CD4-positive, alpha-beta memory T cell (primary cell): ENCODE measurements around the gene CELF5. TPM values are rescaled to one million over a fixed set of nuclear protein-coding genes. Genes with fewer than 3 reads are reported as not detected.
"Not testable (repeated sequence)": the region's sequence is repeated elsewhere in the genome, so short reads cannot be mapped to it uniquely, and the experiment has no call there.

ENCODE experiments used
- CTCF ChIA-PET: fragments of 350-600 bp; sonication (Branson Sonifier 250); formaldehyde crosslinking; loops from one replicate; lab custom pipeline; 2021; ENCODE audit warnings: inconsistent platforms; ENCODE audit not compliant: partially characterized antibody; lab: Charles Lee
- POLR2A ChIA-PET: fragments of 350-600 bp; sonication (Branson Sonifier 250); formaldehyde crosslinking; loops from one replicate; lab custom pipeline; 2021; ENCODE audit not compliant: partially characterized antibody; lab: Charles Lee
- DNase-seq, 5 donors: peaks; one replicate each; pipeline versions ENCODE4 v3.0.0 to v3.0.0-alpha.2; 2020 to 2022; ENCODE audit warnings: mixed read lengths in 1 of 5
- H3K27ac ChIP-seq: one replicate; pipeline ENCODE4 v1.7.0; 2013; ENCODE audit warnings: low read depth, low read length
- H3K27me3 ChIP-seq: 2 replicates; pipeline ENCODE4 v1.7.0; 2013; ENCODE audit warnings: mild to moderate bottlenecking, low read length, moderate library complexity; ENCODE audit not compliant: insufficient read depth
- H3K36me3 ChIP-seq: 2 replicates; pipeline ENCODE4 v1.7.0; 2013; ENCODE audit warnings: mild to moderate bottlenecking, low read length, moderate library complexity; ENCODE audit not compliant: insufficient read depth
- H3K4me1 ChIP-seq: 2 replicates; pipeline ENCODE4 v1.7.0; 2013; ENCODE audit warnings: mild to moderate bottlenecking, low read length, moderate library complexity; ENCODE audit not compliant: insufficient read depth
- H3K4me3 ChIP-seq, 2 donors: one replicate each; pipeline ENCODE4 v1.7.0; 2013; ENCODE audit warnings: low read length in 2 of 2, mild to moderate bottlenecking in 1 of 2
- H3K9me3 ChIP-seq, 2 donors: one replicate each; pipeline ENCODE4 v1.7.0; 2013; ENCODE audit warnings: low read length in 2 of 2, control low read depth in 1 of 2; ENCODE audit not compliant: control insufficient read depth in 1 of 2
- H3K27ac Mint-ChIP-seq, 7 donors: one replicate each; pipeline ENCODE4 v1.8.0; 2020 to 2021; ENCODE audit warnings: mixed read lengths in 7 of 7, mild to moderate bottlenecking in 6 of 7, inconsistent platforms in 3 of 7, moderate library complexity in 3 of 7
- H3K27me3 Mint-ChIP-seq, 2 donors: one replicate each; pipeline ENCODE4 v1.8.0; 2020 to 2021; ENCODE audit warnings: mixed read lengths in 2 of 2
- H3K36me3 Mint-ChIP-seq, 2 donors: one replicate each; pipeline ENCODE4 v1.8.0; 2020 to 2021; ENCODE audit warnings: mixed read lengths in 2 of 2, inconsistent platforms in 1 of 2, mild to moderate bottlenecking in 1 of 2
- H3K4me1 Mint-ChIP-seq, 4 donors: one replicate each; pipeline ENCODE4 v1.8.0; 2020 to 2021; ENCODE audit warnings: mixed read lengths in 4 of 4, mild to moderate bottlenecking in 1 of 4
- H3K4me3 Mint-ChIP-seq, 8 donors: one replicate each; pipeline ENCODE4 v1.8.0; 2020 to 2021; ENCODE audit warnings: mixed read lengths in 8 of 8, mild to moderate bottlenecking in 7 of 8, moderate library complexity in 6 of 8, inconsistent platforms in 3 of 8
- H3K9me3 Mint-ChIP-seq, 8 donors: one replicate each; pipeline ENCODE4 v1.8.0; 2020 to 2021; ENCODE audit warnings: mixed read lengths in 8 of 8, mild to moderate bottlenecking in 5 of 8, inconsistent platforms in 3 of 8, moderate library complexity in 1 of 8
- intact Hi-C: fragments of 100-400 bp; cut with micrococcal nuclease; formaldehyde crosslinking; loops from one replicate; pipeline ENCODE4 v1.15.1; 2023
- polyA plus RNA-seq, 2 donors: library from polyadenylated mRNA; unstranded; fragments of 300-500 nt; fragmentation: Illumina TruSeq; gene quantifications; one replicate each; pipeline ENCODE4 v1.2.3, GENCODE V29; 2021
- total RNA-seq, 2 experiments: library from RNA; stranded (reverse); gene quantifications; one replicate each; pipeline ENCODE4 v1.2.3, GENCODE V29; 2021

CELF5 gene
- total and polyA plus RNA-seq, 4 experiments from 2014 or later, result 0.32 to 0.64 (median 0.44) TPM; not detected in 1

GRCh38 chr19:3190921-3191805, 33.3 kb upstream of the CELF5 start:
- peak overlapping the region in 1 of 7 donors; percentile 70 for H3K27ac Mint-ChIP-seq

GRCh38 chr19:3191806-3192104, 32.7 kb upstream of the CELF5 start:
- H3K27ac Mint-ChIP-seq, POLR2A ChIA-PET, H3K4me3 Mint-ChIP-seq: not testable (repeated sequence)

More at GRCh38 chr19:3190921-3191805, 33.3 kb upstream of the CELF5 start:
- intact Hi-C loops, result no loop called here
- Histone ChIP-seq H3K4me3 (no peak overlapping the region), H3K27ac (no peak overlapping the region), H3K9me3 (no peaks in the 10 kb centered on the region), H3K4me1 (peaks cover 32% of the 10 kb centered on the region), H3K36me3 (no peaks in the 10 kb centered on the region), H3K27me3 (no peaks in the 10 kb centered on the region)
- no peaks in the 10 kb centered on the region for H3K27me3 Mint-ChIP-seq
- H3K4me1 Mint-ChIP-seq, result peaks cover 17 to 36% (median 29%) of the 10 kb centered on the region in 4 donors
- POLR2A ChIA-PET, result interaction anchor here (1.8 kb wide), 1 partner anchor 10 kb away, joined by 4 read pairs; no protein-coding TSS in a partner anchor
- H3K36me3 Mint-ChIP-seq, result peaks cover 16 to 19% of the 10 kb centered on the region in 2 donors
- no peak for DNase-seq
- CTCF ChIA-PET, result no interaction called here
- no peaks in the 10 kb centered on the region for H3K9me3 Mint-ChIP-seq
- H3K4me3 Mint-ChIP-seq, result peak overlapping the region in 2 of 8 donors; percentile 14 to 29

GRCh38 chr19:3192228-3192635, 32.2 kb upstream of the CELF5 start:
- Histone ChIP-seq H3K36me3 (no peaks in the 10 kb centered on the region), H3K4me1 (peaks cover 22% of the 10 kb centered on the region), H3K27me3 (no peaks in the 10 kb centered on the region), H3K27ac (no peak overlapping the region), H3K4me3 (no peak overlapping the region), H3K9me3 (no peaks in the 10 kb centered on the region)
- Mint-ChIP-seq H3K27ac (no peak overlapping the region), H3K36me3 (peaks cover 16 to 19% of the 10 kb centered on the region in 2 donors), H3K4me1 (peaks cover 13 to 28% (median 21%) of the 10 kb centered on the region in 4 donors), H3K9me3 (no peaks in the 10 kb centered on the region), H3K4me3 (no peak overlapping the region), H3K27me3 (no peaks in the 10 kb centered on the region)
- ChIA-PET CTCF (no interaction called here), POLR2A (no interaction called here)
- DNase-seq, result no peak
- intact Hi-C loops, result no loop called here

More at GRCh38 chr19:3191806-3192104, 32.7 kb upstream of the CELF5 start:
- H3K4me3 ChIP-seq, CTCF ChIA-PET, H3K27ac ChIP-seq, H3K9me3 Mint-ChIP-seq, H3K27me3 Mint-ChIP-seq, DNase-seq, H3K36me3 ChIP-seq, intact Hi-C loops, H3K27me3 ChIP-seq, H3K9me3 ChIP-seq: not testable (repeated sequence)
- Mint-ChIP-seq H3K4me1 (peaks cover 17 to 32% (median 26%) of the 10 kb centered on the region in 4 donors), H3K36me3 (peaks cover 16 to 19% of the 10 kb centered on the region in 2 donors)
- peaks cover 26% of the 10 kb centered on the region for H3K4me1 ChIP-seq

GRCh38 chr19:3192684-3193083, 31.8 kb upstream of the CELF5 start:
- ChIA-PET CTCF (no interaction called here), POLR2A (no interaction called here)
- no peak overlapping the region for H3K27ac Mint-ChIP-seq
- peaks cover 16 to 19% of the 10 kb centered on the region in 2 donors for H3K36me3 Mint-ChIP-seq
- no peak overlapping the region for H3K4me3 ChIP-seq
- H3K4me1 ChIP-seq, result peaks cover 17% of the 10 kb centered on the region
- H3K9me3 ChIP-seq, result no peaks in the 10 kb centered on the region
- H3K27me3 Mint-ChIP-seq, result no peaks in the 10 kb centered on the region
- no peaks in the 10 kb centered on the region for H3K27me3 ChIP-seq
- no peak overlapping the region for H3K27ac ChIP-seq
- intact Hi-C loops, result no loop called here
- H3K9me3 Mint-ChIP-seq, result no peaks in the 10 kb centered on the region
- no peak overlapping the region for H3K4me3 Mint-ChIP-seq
- H3K36me3 ChIP-seq, result no peaks in the 10 kb centered on the region
- H3K4me1 Mint-ChIP-seq, result peaks cover 13 to 23% (median 17%) of the 10 kb centered on the region in 4 donors
- DNase-seq, result no peak

- Mint-ChIP-seq H3K4me1 (peaks cover 10 to 15% (median 10%) of the 10 kb centered on the region in 4 donors), H3K36me3 (peaks cover 15 to 16% of the 10 kb centered on the region in 2 donors), H3K9me3 (no peaks in the 10 kb centered on the region), H3K4me3 (no peak overlapping the region), H3K27me3 (no peaks in the 10 kb centered on the region), H3K27ac (no peak overlapping the region)
- CTCF ChIA-PET, result no interaction called here
- POLR2A ChIA-PET, result no interaction called here
- intact Hi-C loops, result no loop called here
- H3K27ac ChIP-seq, result no peak overlapping the region
- H3K9me3 ChIP-seq, result no peaks in the 10 kb centered on the region
- no peak for DNase-seq
- H3K27me3 ChIP-seq, result no peaks in the 10 kb centered on the region
- H3K36me3 ChIP-seq, result no peaks in the 10 kb centered on the region
- H3K4me1 ChIP-seq, result peaks cover 9% of the 10 kb centered on the region
- H3K4me3 ChIP-seq, result no peak overlapping the region
These were observed 31.0 kb upstream of the CELF5 start for GRCh38 chr19:3193256-3194105.

GRCh38 chr19:3194106-3195087, 30.1 kb upstream of the CELF5 start:
- H3K9me3 ChIP-seq, result no peaks in the 10 kb centered on the region
- H3K36me3 Mint-ChIP-seq, result peaks cover 13 to 16% of the 10 kb centered on the region in 2 donors
- no peaks in the 10 kb centered on the region for H3K27me3 ChIP-seq
- ChIA-PET POLR2A (no interaction called here), CTCF (no interaction called here)
- H3K4me3 ChIP-seq, result no peak overlapping the region
- H3K4me1 Mint-ChIP-seq, result peaks cover under 1 to 6% (median 5%) of the 10 kb centered on the region in 4 donors
- peak overlapping the region in 1 of 7 donors; percentile 74 for H3K27ac Mint-ChIP-seq
- H3K4me1 ChIP-seq, result no peaks in the 10 kb centered on the region
- no peak for DNase-seq
- no peaks in the 10 kb centered on the region for H3K36me3 ChIP-seq
- no peaks in the 10 kb centered on the region for H3K27me3 Mint-ChIP-seq
- intact Hi-C loops, result no loop called here
- H3K27ac ChIP-seq, result no peak overlapping the region
- H3K4me3 Mint-ChIP-seq, result no peak overlapping the region
- H3K9me3 Mint-ChIP-seq, result no peaks in the 10 kb centered on the region
